Gastrocnemius medialis (tissue), 4 donors: ENCODE results near the gene TBC1D25.
"Not testable (repeated sequence)": the region's sequence is repeated elsewhere in the genome, so short reads cannot be mapped to it uniquely, and the experiment has no call there.

Experiments
- CTCF ChIP-seq, 5 experiments: fragments of 450-650 bp in 3 of 5; fragments of 200-600 bp in 2 of 5; sonication (generic) in 2 of 5; IDR thresholded peaks in 4 of 5; conservative IDR thresholded peaks in 1 of 5; 1 replicate in 4 of 5; 2 replicates in 1 of 5; pipeline ENCODE4 v1.5.1; 2016 to 2019; ENCODE audit warnings: antibody characterized with exemption in 5 of 5, mild to moderate bottlenecking in 3 of 5, moderate library complexity in 3 of 5
- POLR2A ChIP-seq, 2 donors: fragments of 450-650 bp; IDR thresholded peaks; one replicate each; pipeline ENCODE4 v1.6.1; 2017; ENCODE audit warnings: antibody characterized with exemption in 2 of 2, mild to moderate bottlenecking in 2 of 2, moderate library complexity in 2 of 2

GRCh38 chrX:48525853-48526252 lies 13.7 kb upstream of the TBC1D25 start:
- TF ChIP-seq CTCF (IDR thresholded peaks at IDR 0.05 in 4 of 5, conservative IDR thresholded peaks at IDR 0.05 in 1 of 5); POLR2A (IDR thresholded peaks at IDR 0.05): not testable (repeated sequence)
